OCI-LY1 (cell line): ENCODE data around the gene ANO2.

ENCODE experiments used
- H2AFZ ChIP-seq: fragments of 200-600 bp; sonication (generic), shearing (Covaris generic); 2 replicates; pipeline ENCODE4 v1.6.0; 2014; ENCODE audit warnings: antibody characterized with exemption, mild to moderate bottlenecking, low read length
- H3F3A ChIP-seq: fragments of 200-600 bp; sonication (generic), shearing (Covaris generic); 2 replicates; pipeline ENCODE4 v1.6.0; 2014; ENCODE audit warnings: mild to moderate bottlenecking, antibody characterized with exemption, low read length, moderate library complexity; ENCODE audit not compliant: insufficient read depth
- H3K27ac ChIP-seq: fragments of 200-600 bp; sonication (generic); 2 replicates; pipeline ENCODE4 v1.5.1; 2014; ENCODE audit warnings: low read length, mixed run types, mild to moderate bottlenecking, low read depth; ENCODE audit not compliant: poor library complexity, severe bottlenecking
- H3K27me3 ChIP-seq: fragments of 200-600 bp; sonication (generic); 2 replicates; pipeline ENCODE4 v1.6.0; 2014; ENCODE audit warnings: antibody characterized with exemption, mild to moderate bottlenecking, low read length, moderate library complexity; ENCODE audit not compliant: insufficient read depth
- H3K36me3 ChIP-seq: fragments of 200-600 bp; sonication (generic); 2 replicates; pipeline ENCODE4 v1.6.1; 2014; ENCODE audit warnings: mild to moderate bottlenecking, antibody characterized with exemption, low read length, moderate library complexity, mixed read lengths; ENCODE audit not compliant: insufficient read depth
- H3K4me1 ChIP-seq: fragments of 200-600 bp; sonication (generic); 2 replicates; pipeline ENCODE4 v1.5.1; 2014; ENCODE audit warnings: mild to moderate bottlenecking, low read length, moderate library complexity; ENCODE audit not compliant: insufficient read depth, severe bottlenecking
- H3K4me2 ChIP-seq: fragments of 200-600 bp; sonication (generic), shearing (Covaris generic); 2 replicates; pipeline ENCODE4 v1.6.1; 2014; ENCODE audit warnings: low read length
- H3K4me3 ChIP-seq: fragments of 200-600 bp; sonication (generic); 2 replicates; pipeline ENCODE4 v1.5.1; 2014; ENCODE audit warnings: low read length, low read depth, mild to moderate bottlenecking, mixed read lengths; ENCODE audit not compliant: poor library complexity, severe bottlenecking
- H3K79me2 ChIP-seq: fragments of 200-600 bp; shearing (Covaris generic); 2 replicates; pipeline ENCODE4 v1.6.1; 2016; ENCODE audit warnings: mixed run types, low read length, mixed read lengths; ENCODE audit not compliant: insufficient read depth
- H3K9ac ChIP-seq: fragments of 200-600 bp; sonication (generic), shearing (Covaris generic); 2 replicates; pipeline ENCODE4 v1.6.1; 2014; ENCODE audit warnings: mild to moderate bottlenecking, low read length, mixed read lengths
- H3K9me2 ChIP-seq: fragments of 200-600 bp; sonication (generic), shearing (Covaris generic); 2 replicates; pipeline ENCODE4 v1.6.1; 2014; ENCODE audit warnings: low read depth, mild to moderate bottlenecking, low read length, mixed read lengths
- H3K9me3 ChIP-seq: fragments of 200-600 bp; shearing (Covaris generic); 2 replicates; pipeline ENCODE4 v1.6.1; 2014; ENCODE audit warnings: low read length, mixed read lengths
- H4K20me1 ChIP-seq: fragments of 200-600 bp; sonication (generic), shearing (Covaris generic); 2 replicates; pipeline ENCODE4 v1.6.0; 2016; ENCODE audit warnings: mild to moderate bottlenecking, low read length; ENCODE audit not compliant: insufficient read depth
- CTCF ChIP-seq: fragments of 200-600 bp; sonication (generic), shearing (Covaris generic); IDR thresholded peaks from 2 replicates; pipeline ENCODE4 v1.5.1; 2017; ENCODE audit warnings: mild to moderate bottlenecking, antibody characterized with exemption, low read length, moderate library complexity, mixed read lengths
- EZH2 ChIP-seq: fragments of 200-600 bp; sonication (generic), shearing (Covaris generic); IDR thresholded peaks from 2 replicates; pipeline ENCODE4 v1.8.0; 2017; ENCODE audit warnings: borderline replicate concordance, mixed run types, mild to moderate bottlenecking, antibody characterized with exemption, low read length, moderate library complexity, mixed read lengths

The ANO2 gene

GRCh38 chr12:5803532-5803931, 141.5 kb downstream of the ANO2 start:
- no peaks in the 10 kb centered on the region for H3K27me3 ChIP-seq
- no peak overlapping the region for H3K9ac ChIP-seq
- TF ChIP-seq EZH2 (no peak), CTCF (no peak)
- H3K27ac ChIP-seq: no peak overlapping the region
- H3K9me3 ChIP-seq: no peaks in the 10 kb centered on the region
- no peaks in the 10 kb centered on the region for H3K36me3 ChIP-seq
- no peaks in the 10 kb centered on the region for H3K4me1 ChIP-seq
- no peaks in the 10 kb centered on the region for H3F3A ChIP-seq
- no peak overlapping the region for H3K4me3 ChIP-seq
- no peaks in the 10 kb centered on the region for H4K20me1 ChIP-seq
- no peak overlapping the region for H2AFZ ChIP-seq
- no peak overlapping the region for H3K4me2 ChIP-seq
- H3K79me2 ChIP-seq: no peaks in the 10 kb centered on the region
- H3K9me2 ChIP-seq: no peaks in the 10 kb centered on the region

GRCh38 chr12:5798242-5799015, 146.6 kb downstream of the ANO2 start:
- H3K9me3 ChIP-seq: no peaks in the 10 kb centered on the region
- H3K9me2 ChIP-seq: no peaks in the 10 kb centered on the region
- H3K9ac ChIP-seq: no peak overlapping the region
- no peaks in the 10 kb centered on the region for H3K27me3 ChIP-seq
- H3K27ac ChIP-seq: no peak overlapping the region
- no peaks in the 10 kb centered on the region for H4K20me1 ChIP-seq
- TF ChIP-seq EZH2 (no peak), CTCF (no peak)
- H2AFZ ChIP-seq: no peak overlapping the region
- H3K4me1 ChIP-seq: no peaks in the 10 kb centered on the region
- no peaks in the 10 kb centered on the region for H3K36me3 ChIP-seq
- H3K4me2 ChIP-seq: no peak overlapping the region
- no peaks in the 10 kb centered on the region for H3K79me2 ChIP-seq
- H3K4me3 ChIP-seq: no peak overlapping the region
- no peaks in the 10 kb centered on the region for H3F3A ChIP-seq

- no peaks in the 10 kb centered on the region for H3K27me3 ChIP-seq
- H3K79me2 ChIP-seq: no peaks in the 10 kb centered on the region
- no peaks in the 10 kb centered on the region for H3K36me3 ChIP-seq
- H3K27ac ChIP-seq: no peak overlapping the region
- no peak overlapping the region for H2AFZ ChIP-seq
- H3K9me3 ChIP-seq: no peaks in the 10 kb centered on the region
- no peak overlapping the region for H3K9ac ChIP-seq
- no peaks in the 10 kb centered on the region for H3K4me1 ChIP-seq
- TF ChIP-seq CTCF: no peak
- no peak for TF ChIP-seq EZH2
- no peaks in the 10 kb centered on the region for H4K20me1 ChIP-seq
- H3F3A ChIP-seq: no peaks in the 10 kb centered on the region
- no peaks in the 10 kb centered on the region for H3K9me2 ChIP-seq
- H3K4me2 ChIP-seq: no peak overlapping the region
- H3K4me3 ChIP-seq: no peak overlapping the region
These were observed 147.4 kb downstream of the ANO2 start for GRCh38 chr12:5797661-5798060.
